ENCODE measurements around the gene C2orf68. TPM values are rescaled to one million over a fixed set of nuclear protein-coding genes. Genes with fewer than 3 reads are reported as not detected.

The C2orf68 gene
- total and polyA plus RNA-seq, 2 of the 13 experiments (the other 11 are each of a cell fraction or from before 2014, with no cell fraction given): 47.1 to 77.4 TPM

DNA sequence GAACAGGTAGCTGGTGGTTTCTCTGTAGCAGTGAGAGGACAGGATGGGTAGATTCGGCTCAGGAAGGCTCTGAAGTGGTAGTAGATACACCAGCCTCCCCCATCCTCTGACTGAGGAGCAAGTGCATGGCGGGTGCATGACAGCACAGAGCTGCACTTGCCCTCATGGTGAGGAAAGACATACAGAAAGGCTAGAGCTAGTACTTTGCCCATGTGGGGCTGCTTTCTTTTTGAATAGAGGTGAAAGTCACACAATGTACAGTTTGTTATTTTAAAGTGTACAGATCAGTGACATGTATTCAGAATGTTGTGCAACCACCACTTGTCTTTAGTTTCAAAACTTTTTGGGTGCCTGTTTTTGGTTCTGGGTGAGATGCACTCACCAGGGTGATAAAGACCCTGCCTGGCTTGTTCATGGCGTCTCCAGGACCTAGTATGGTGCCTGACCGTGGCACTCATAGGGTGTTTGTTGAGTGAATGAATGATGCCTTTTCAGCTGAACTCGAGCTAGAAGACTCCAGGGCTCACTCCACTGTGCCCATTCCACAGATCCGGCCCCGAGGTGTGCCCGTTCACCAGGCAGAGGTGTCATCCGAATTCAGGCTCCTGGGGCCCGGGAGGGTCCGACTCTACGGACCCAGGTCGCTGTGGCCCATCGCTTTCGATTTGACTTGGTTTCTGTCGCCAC, 28.1 kb downstream of the C2orf68 start (continued):
- no peak for TF ChIP-seq ZNF790 (CRISPR knock-in tag; IDR thresholded peaks at IDR 0.05; ENCODE audit: borderline replicate concordance)
- TF ChIP-seq CHD2 (IDR thresholded peaks at IDR 0.05; ENCODE audit: low read depth, low read length): 0 out of 2 replicates have a peak, but pooled peaks have one; percentile 17
- TF ChIP-seq ZNF335 (CRISPR knock-in tag; IDR thresholded peaks at IDR 0.05): no peak
- no peak; the same call in 1 of the 2 replicates for TF ChIP-seq FOXO1 (CRISPR knock-in tag; IDR thresholded peaks at IDR 0.05)
- TF ChIP-seq ZNF75D (CRISPR knock-in tag; IDR thresholded peaks at IDR 0.05; ENCODE audit: borderline replicate concordance): no peak
- TF ChIP-seq, protein P1, sequence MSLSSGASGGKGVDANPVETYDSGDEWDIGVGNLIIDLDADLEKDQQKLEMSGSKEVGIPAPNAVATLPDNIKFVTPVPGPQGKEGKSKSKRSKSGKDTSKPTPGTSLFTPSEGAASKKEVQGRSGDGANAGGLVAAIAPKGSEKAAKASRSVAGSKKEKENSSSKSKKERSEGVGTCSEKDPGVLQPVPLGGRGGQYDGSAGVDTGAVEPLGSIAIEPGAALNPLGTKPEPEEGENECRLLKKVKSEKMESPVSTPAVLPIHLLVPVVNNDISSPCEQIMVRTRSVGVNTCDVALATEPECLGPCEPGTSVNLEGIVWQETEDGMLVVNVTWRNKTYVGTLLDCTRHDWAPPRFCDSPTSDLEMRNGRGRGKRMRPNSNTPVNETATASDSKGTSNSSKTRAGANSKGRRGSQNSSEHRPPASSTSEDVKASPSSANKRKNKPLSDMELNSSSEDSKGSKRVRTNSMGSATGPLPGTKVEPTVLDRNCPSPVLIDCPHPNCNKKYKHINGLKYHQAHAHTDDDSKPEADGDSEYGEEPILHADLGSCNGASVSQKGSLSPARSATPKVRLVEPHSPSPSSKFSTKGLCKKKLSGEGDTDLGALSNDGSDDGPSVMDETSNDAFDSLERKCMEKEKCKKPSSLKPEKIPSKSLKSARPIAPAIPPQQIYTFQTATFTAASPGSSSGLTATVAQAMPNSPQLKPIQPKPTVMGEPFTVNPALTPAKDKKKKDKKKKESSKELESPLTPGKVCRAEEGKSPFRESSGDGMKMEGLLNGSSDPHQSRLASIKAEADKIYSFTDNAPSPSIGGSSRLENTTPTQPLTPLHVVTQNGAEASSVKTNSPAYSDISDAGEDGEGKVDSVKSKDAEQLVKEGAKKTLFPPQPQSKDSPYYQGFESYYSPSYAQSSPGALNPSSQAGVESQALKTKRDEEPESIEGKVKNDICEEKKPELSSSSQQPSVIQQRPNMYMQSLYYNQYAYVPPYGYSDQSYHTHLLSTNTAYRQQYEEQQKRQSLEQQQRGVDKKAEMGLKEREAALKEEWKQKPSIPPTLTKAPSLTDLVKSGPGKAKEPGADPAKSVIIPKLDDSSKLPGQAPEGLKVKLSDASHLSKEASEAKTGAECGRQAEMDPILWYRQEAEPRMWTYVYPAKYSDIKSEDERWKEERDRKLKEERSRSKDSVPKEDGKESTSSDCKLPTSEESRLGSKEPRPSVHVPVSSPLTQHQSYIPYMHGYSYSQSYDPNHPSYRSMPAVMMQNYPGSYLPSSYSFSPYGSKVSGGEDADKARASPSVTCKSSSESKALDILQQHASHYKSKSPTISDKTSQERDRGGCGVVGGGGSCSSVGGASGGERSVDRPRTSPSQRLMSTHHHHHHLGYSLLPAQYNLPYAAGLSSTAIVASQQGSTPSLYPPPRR (CRISPR knock-in tag; IDR thresholded peaks at IDR 0.05; ENCODE audit: borderline replicate concordance): peak; percentile 43; the same call in 1 of the 2 replicates
- TF ChIP-seq PITX1 (CRISPR knock-in tag; IDR thresholded peaks at IDR 0.05): 0 out of 2 replicates have a peak, but pooled peaks have one; percentile 20
- no peak for TF ChIP-seq NONO (IDR thresholded peaks at IDR 0.05)
- TF ChIP-seq NONO (CRISPR knock-in tag; conservative IDR thresholded peaks at IDR 0.05): no peak
- no peak for TF ChIP-seq SIX1 (CRISPR knock-in tag; IDR thresholded peaks at IDR 0.05; ENCODE audit: borderline replicate concordance)
- TF ChIP-seq, protein P2, sequence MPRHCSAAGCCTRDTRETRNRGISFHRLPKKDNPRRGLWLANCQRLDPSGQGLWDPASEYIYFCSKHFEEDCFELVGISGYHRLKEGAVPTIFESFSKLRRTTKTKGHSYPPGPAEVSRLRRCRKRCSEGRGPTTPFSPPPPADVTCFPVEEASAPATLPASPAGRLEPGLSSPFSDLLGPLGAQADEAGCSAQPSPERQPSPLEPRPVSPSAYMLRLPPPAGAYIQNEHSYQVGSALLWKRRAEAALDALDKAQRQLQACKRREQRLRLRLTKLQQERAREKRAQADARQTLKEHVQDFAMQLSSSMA (CRISPR knock-in tag; IDR thresholded peaks at IDR 0.05): 0 out of 2 replicates have a peak, but pooled peaks have one; percentile 1
- peak; percentile 50; the same call in 1 of the 2 replicates for TF ChIP-seq SSRP1 (CRISPR knock-in tag; IDR thresholded peaks at IDR 0.05)
- TF ChIP-seq KLF11 (CRISPR knock-in tag; IDR thresholded peaks at IDR 0.05): no peak
- TF ChIP-seq PPARG (CRISPR knock-in tag; conservative IDR thresholded peaks at IDR 0.05): 0 out of 2 replicates have a peak, but pooled peaks have one; percentile 17
- TF ChIP-seq, protein P3, sequence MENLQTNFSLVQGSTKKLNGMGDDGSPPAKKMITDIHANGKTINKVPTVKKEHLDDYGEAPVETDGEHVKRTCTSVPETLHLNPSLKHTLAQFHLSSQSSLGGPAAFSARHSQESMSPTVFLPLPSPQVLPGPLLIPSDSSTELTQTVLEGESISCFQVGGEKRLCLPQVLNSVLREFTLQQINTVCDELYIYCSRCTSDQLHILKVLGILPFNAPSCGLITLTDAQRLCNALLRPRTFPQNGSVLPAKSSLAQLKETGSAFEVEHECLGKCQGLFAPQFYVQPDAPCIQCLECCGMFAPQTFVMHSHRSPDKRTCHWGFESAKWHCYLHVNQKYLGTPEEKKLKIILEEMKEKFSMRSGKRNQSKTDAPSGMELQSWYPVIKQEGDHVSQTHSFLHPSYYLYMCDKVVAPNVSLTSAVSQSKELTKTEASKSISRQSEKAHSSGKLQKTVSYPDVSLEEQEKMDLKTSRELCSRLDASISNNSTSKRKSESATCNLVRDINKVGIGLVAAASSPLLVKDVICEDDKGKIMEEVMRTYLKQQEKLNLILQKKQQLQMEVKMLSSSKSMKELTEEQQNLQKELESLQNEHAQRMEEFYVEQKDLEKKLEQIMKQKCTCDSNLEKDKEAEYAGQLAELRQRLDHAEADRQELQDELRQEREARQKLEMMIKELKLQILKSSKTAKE (CRISPR knock-in tag; IDR thresholded peaks at IDR 0.05; ENCODE audit: borderline replicate concordance): no peak
- no peak for TF ChIP-seq ZNF33A (CRISPR knock-in tag; IDR thresholded peaks at IDR 0.05; ENCODE audit: borderline replicate concordance)
- no peak for TF ChIP-seq ZNF883 (CRISPR knock-in tag; IDR thresholded peaks at IDR 0.05; ENCODE audit: not compliant biosample characterization)
- TF ChIP-seq ZNF468 (CRISPR knock-in tag; IDR thresholded peaks at IDR 0.05): no peak
- TF ChIP-seq ZNF260 (CRISPR knock-in tag; IDR thresholded peaks at IDR 0.05; ENCODE audit: borderline replicate concordance, low read depth): no peak
- TF ChIP-seq SNAI1 (CRISPR knock-in tag; IDR thresholded peaks at IDR 0.05; ENCODE audit: borderline replicate concordance): no peak
